Keratinocyte (primary cell): ENCODE measurements around the gene PRELP.
"Not testable (repeated sequence)": the region's sequence is repeated elsewhere in the genome, so short reads cannot be mapped to it uniquely, and the experiment has no call there.

Source experiments
- EZH2 ChIP-seq: IDR thresholded peaks from one replicate; pipeline ENCODE4 v1.6.1; 2012; ENCODE audit warnings: inconsistent platforms, mild to moderate bottlenecking, low read length, moderate library complexity
- TF ChIP-seq, protein P1 (sequence below), 3 experiments: IDR thresholded peaks in 1 of 3; conservative IDR thresholded peaks in 1 of 3; optimal IDR thresholded peaks in 1 of 3; 2 replicates in 2 of 3; 3 replicates in 1 of 3; pipeline versions ENCODE3 to v1.5.1; 2011; ENCODE audit warnings: low read length in 3 of 3, mild to moderate bottlenecking in 3 of 3, moderate library complexity in 2 of 3, control low read depth in 1 of 3, inconsistent platforms in 1 of 3; ENCODE audit not compliant: insufficient read depth in 2 of 3; ENCODE audit errors: extremely low read depth in 1 of 3

GRCh38 chr1:203466906-203467549 is 8.6 kb upstream of the PRELP start:
- TF ChIP-seq, protein P1, sequence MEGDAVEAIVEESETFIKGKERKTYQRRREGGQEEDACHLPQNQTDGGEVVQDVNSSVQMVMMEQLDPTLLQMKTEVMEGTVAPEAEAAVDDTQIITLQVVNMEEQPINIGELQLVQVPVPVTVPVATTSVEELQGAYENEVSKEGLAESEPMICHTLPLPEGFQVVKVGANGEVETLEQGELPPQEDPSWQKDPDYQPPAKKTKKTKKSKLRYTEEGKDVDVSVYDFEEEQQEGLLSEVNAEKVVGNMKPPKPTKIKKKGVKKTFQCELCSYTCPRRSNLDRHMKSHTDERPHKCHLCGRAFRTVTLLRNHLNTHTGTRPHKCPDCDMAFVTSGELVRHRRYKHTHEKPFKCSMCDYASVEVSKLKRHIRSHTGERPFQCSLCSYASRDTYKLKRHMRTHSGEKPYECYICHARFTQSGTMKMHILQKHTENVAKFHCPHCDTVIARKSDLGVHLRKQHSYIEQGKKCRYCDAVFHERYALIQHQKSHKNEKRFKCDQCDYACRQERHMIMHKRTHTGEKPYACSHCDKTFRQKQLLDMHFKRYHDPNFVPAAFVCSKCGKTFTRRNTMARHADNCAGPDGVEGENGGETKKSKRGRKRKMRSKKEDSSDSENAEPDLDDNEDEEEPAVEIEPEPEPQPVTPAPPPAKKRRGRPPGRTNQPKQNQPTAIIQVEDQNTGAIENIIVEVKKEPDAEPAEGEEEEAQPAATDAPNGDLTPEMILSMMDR (optimal IDR thresholded peaks at IDR 0.05 in 1 of 3, IDR thresholded peaks at IDR 0.05 in 1 of 3, conservative IDR thresholded peaks at IDR 0.05 in 1 of 3; ENCODE audit: extremely low read depth in 1 of 3, insufficient read depth in 2 of 3, low read length in 3 of 3): not testable (repeated sequence)
- TF ChIP-seq EZH2: not testable (repeated sequence)
